Mucosa of gallbladder (tissue), 1 donor: ENCODE data around the gene USP13. TPM values are rescaled to one million over a fixed set of nuclear protein-coding genes. Genes with fewer than 3 reads are reported as not detected.

Experiments
- DNase-seq: peaks from one replicate; pipeline ENCODE4 v3.0.0-alpha.2; 2020; ENCODE audit warnings: low spot score
- total RNA-seq: library from RNA; stranded (reverse); gene quantifications from one replicate; pipeline ENCODE4 v1.2.1, GENCODE V29; 2021
- donor health status: DM: no; HTN: no; CAD: no.

Gene USP13
- total RNA-seq, 1 donor from 2014 or later, result 9.4 TPM

DNA sequence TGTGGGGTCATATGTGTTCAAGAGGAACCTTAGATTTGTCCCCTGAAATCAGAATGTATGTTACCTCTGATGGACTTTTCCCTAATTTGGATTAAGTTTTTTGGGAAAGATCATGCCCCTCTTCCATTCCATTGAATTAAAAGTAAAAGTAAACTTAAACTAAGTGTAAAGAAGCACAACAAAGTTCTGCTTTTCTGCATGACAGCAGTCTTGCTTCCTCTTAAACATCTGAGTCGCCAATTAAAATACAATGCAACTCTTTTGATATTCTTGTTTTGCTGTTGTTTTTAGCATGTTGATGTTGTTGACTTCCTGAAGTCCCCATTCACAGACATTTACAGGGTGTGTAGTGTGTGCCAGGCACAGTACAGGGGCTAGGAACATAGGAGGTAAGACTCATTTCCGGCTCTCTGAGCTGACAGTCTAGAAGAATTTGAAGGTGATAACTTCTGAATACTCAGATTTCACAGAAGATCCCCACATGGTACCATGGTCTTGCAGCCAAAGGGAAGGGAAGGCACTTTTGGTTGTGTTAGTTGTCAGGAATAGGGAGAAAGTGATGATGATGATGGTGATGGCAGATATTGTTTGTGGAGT is 45.0 kb downstream of the USP13 start:
- no peak for DNase-seq

DNA sequence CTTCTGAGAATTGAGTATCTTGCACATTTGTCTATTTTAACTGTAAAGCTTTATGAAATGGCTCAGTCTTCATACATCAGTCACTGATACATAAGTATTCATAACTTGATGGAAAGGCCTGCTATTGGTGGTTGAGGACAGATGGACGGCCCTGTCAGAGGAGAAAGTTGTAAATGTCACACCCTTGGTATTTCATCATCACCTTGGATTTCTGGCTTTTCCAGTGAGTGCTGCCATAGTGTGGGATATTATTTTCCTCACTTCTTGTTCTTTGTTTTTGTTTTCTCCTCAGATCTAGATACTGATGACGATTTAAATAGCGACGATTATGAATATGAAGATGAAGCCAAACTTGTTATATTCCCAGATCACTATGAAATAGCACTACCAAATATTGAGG is 47.9 kb downstream of the USP13 start:
- no peak for DNase-seq

- no peak for DNase-seq
Measured at GRCh38 chr3:179701176-179701827, 48.5 kb downstream of the USP13 start.

GRCh38 chr3:179702271-179702947 is 49.6 kb downstream of the USP13 start:
- no peak for DNase-seq

GRCh38 chr3:179703816-179704215 is 51.0 kb downstream of the USP13 start:
- no peak for DNase-seq

DNA sequence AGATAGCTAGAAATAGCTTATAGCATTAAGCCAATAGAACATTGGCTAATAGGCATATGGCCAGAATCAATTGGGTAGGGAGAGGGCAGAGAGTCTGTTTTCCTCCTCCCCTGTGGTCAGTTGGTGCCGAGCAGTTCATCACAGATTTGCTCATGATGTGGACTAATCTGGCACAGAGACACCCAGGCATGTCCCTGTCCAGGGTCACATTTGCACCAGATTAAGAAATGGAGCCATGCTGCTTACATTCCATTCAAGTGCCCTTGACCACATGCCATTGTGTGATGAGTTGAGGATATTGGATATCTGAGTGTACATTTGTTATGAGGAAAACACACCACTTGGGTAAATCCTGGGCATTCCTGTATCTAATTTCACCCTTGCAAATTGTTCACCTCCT is 53.4 kb downstream of the USP13 start:
- DNase-seq, result no peak

- no peak for DNase-seq
Measured at GRCh38 chr3:179710079-179710478, 57.2 kb downstream of the USP13 start.

DNA sequence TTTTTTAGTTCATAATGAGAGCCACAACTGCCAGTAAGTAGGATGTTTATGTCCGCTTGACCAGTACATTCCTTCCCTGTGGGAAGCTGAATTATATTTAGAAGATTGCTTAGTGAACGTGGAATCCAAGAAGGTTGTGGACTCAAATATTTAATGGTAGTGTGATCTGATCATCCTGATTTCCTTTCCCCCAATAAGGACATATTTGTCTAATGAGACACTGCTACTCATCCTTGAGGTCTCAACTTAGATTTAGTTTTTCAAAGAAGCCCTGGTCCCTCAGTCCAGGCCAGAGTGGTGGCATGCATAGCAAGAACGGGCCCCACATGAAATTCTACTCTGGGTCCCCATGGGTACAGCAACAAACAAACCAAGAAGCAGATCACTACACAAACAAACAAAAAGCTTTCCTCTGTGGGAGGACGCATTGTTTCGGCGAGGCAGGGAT is 60.8 kb downstream of the USP13 start:
- DNase-seq, result no peak

- no peak for DNase-seq
Measured at GRCh38 chr3:179715582-179715981, 62.7 kb downstream of the USP13 start.

GRCh38 chr3:179716226-179716625 is 63.4 kb downstream of the USP13 start:
- no peak for DNase-seq

DNA sequence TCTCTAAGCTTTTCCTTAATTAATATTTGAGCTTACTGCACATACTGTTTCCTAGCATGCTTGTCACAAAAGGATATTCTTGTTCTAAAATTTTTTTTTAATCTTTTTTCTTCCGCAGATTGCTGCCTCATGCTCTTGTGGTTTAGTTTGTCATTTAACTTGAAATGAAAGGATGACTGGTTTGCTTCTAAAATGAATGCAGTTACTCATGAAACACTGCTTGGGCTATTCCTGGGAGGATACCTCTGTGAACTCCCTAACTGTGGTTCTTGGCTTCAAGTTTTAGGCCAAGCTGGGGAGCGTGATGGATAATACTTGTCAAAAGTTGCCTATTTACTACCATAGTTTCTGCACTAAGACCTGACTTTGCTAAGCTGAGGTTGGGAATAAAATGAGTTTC is 64.0 kb downstream of the USP13 start:
- no peak for DNase-seq

DNA sequence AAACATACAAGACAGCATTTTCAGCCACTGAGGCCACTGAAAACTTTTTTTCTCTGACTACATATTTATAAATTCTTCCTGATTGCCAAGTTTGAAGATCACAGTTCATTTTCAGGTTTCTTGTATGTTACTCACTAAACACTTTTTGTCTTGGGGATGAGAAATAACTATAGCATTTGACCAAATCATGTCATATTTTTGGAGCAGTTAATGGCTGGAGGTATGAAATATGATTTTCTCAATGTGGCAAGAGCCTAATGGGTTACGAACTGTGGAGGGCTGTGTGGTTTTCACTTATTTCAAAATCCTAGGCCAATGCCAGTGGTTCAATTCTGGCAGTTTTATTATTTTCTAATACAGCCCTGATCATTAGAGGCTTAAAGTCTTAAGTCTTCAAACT is 64.4 kb downstream of the USP13 start:
- DNase-seq, result no peak

- no peak for DNase-seq
Measured at GRCh38 chr3:179719048-179719734, 66.4 kb downstream of the USP13 start.

DNA sequence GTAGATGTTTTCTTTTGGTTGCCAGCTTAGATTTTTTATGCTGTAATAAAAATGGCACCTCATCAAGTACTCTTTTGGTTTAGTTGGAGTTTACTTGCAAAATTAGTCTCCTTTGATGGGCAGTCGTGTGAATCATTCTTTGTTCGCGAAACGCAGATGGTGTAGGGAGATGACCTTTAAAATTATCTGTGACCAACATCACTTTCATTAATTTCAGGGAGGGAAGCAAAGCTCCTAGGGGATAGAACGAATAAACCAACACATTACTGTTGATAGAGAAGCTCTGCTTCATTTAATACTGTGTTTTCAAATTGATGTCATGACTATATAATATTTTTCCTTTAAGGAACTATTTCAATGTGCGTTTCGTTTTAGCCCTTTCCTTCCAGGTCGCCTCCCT is 67.4 kb downstream of the USP13 start:
- DNase-seq, result no peak

DNA sequence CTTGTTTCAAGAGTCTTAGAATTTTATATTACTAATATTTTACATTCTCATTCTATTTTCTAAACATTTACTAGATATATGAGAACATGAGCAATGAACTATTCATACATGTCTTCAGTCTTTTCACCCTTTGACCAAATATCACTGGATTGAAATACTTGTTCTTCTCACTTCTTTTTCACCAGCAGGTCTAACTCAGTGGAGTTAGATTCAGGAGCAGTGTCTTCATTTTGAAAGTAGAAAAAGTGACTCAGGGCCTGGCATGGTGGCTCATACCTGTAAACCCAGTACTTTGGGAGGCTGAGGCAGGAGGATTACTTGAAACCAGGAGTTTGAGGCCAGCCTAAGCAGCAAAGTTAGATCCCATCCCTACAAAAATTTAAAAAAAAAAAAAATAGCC is 70.8 kb downstream of the USP13 start:
- DNase-seq, result no peak

DNA sequence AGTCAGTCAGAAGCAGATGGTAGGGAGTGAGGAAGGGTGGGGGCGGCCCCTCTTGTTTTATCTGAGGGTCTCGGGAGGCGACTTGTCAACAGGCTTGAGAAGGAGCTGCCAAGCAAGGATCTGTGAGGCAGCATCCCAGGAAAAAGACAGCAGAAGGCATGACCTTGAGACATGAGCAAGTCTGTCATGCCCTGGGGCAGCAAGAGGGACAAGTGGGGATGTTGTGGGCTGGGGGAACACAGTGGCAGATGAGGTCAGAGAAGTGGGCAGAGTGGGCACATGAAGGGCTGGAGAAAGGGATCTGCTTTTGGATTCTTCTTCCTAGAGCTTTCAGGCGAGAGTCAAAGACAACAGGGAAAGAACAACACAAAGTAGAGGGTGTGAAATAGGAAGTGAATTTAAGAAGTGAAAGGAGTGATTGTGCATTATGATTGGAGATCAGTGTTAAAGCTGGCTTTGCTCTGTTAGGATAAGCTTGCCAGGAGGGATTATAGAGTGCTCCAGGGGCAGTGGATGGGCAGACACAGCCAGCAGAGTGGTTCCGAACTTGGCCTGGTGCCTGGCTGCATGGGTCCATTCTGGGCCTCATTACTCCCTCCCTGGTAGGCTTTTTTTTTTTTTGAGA is 73.3 kb downstream of the USP13 start:
- no peak for DNase-seq

DNA sequence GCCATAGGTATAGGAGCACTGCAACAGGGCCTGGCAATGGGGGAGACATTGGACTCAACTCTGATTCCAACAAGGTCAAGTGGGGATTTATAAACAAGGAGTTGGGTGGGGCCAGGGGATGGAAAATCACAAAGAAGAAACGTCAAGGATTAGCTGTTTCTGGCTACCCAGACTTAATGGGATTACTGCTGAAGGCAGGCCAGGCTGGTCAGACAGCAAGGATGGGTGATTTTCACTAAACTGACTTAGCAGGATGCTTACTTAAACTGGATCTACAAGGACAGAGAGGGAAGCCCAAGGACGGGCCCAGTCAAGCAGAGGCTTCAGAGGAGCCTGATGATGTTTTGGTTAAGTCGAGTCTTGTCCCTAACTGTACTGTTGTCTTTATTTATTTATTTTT is 76.2 kb downstream of the USP13 start:
- no peak for DNase-seq

- no peak for DNase-seq
Measured at GRCh38 chr3:179729981-179730380, 77.1 kb downstream of the USP13 start.

GRCh38 chr3:179730506-179730905 is 77.7 kb downstream of the USP13 start:
- no peak for DNase-seq

- no peak for DNase-seq
Measured at GRCh38 chr3:179731544-179731943, 78.7 kb downstream of the USP13 start.

DNA sequence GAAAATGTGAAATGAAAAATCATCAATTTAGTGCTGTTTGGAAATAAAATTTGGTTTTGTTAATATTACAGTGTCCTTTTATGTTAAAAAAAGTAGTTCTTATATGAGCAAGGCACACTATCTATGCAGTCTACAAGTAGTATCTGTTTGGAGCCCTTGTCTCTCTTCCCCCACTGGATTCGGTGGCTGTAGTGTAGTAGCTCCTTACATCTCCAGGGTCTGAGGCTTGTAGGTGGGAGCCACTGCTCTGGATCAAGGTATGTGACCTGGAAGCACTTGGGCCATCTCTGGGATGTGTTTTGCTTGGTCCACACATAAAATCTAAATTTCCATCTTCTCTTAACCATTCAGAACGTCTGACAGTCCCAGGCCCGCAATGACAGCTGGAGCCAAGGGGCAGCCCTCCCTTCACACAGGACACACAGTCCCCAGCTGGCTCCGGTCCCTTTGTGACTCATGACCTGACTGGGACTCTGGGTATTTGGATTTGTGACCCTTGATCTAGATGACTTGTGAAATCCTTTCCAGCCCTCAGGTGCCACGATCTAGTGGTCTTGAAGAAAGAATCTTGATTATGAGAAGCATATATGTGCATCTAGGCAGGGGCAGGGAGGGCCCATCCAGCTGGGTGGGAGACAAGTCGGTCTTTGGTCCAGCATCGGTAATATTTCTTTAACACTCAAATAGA is 80.0 kb downstream of the USP13 start:
- DNase-seq, result no peak

DNA sequence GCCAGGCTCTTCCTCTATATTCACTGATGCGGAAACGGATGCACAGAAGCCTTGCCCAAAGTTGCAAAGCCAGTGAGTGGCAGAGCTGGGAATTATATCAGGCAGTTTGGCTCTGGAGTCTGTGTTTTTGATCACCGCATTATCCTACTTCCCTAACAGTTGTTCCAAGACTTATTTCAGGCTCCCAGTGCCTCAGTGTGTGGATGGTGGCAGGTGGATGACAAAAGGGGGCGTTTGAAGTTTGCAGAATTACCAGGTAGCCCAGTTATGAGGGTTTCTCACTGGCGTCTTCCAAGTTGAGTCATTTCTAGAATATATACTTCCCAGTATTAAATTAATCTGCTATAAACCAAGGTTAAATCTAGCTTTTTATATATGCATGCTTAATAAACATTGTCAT is 81.0 kb downstream of the USP13 start:
- no peak for DNase-seq
